ENCODE measurements around the gene PLEKHH2.

DNA sequence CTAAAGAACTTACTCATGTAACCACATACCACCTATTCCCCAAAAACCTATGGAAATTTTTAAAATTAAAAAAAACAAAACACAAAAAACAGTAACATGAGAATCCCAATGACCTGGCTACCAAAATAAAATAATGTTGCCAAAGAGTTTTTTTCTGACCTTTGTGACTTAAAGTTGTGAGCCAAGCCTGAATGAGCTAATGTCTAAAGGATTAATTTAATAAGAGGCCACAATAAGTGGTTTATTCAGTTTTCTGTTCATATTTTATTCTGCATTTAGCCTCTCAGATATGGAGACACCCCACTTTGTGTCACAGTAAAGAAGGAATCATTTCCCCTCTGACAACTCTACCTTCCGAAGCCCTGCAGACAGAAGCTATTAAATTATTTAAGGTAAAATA lies 94.2 kb downstream of the PLEKHH2 start:
- TF ChIP-seq CTCF (IDR thresholded peaks at IDR 0.05; ENCODE audit: insufficient read depth, low read depth, low read length): no peak
- TF ChIP-seq EZH2 (IDR thresholded peaks at IDR 0.05; ENCODE audit: insufficient read depth, low read length): no peak

Data from astrocyte (in vitro differentiated cells and primary cell).